AG04450 (cell line): ENCODE data around the gene ACAD11. TPM values are rescaled to one million over a fixed set of nuclear protein-coding genes. Genes with fewer than 3 reads are reported as not detected.
"Not testable (repeated sequence)": the region's sequence is repeated elsewhere in the genome, so short reads cannot be mapped to it uniquely, and the experiment has no call there.

Experiments
- CTCF ChIA-PET: fragments of 300-600, 350-600 bp; formaldehyde crosslinking; extraction: SDS; loops from one replicate; lab custom pipeline; 2022; ENCODE audit warnings: antibody characterized with exemption, inconsistent platforms; lab: Charles Lee
- POLR2A ChIA-PET: fragments of 350-600 bp; formaldehyde crosslinking; extraction: SDS; loops from one replicate; lab custom pipeline; 2021; ENCODE audit warnings: antibody characterized with exemption, inconsistent platforms; lab: Yijun Ruan, JAX
- DNase-seq: peaks from one replicate; pipeline ENCODE4 v3.0.0-alpha.2; 2011; ENCODE audit warnings: low read depth, low spot score
- H3K27ac ChIP-seq: one replicate; pipeline ENCODE4 v1.5.1; 2012; ENCODE audit warnings: low read depth, low read length, control low read depth
- H3K27me3 ChIP-seq: one replicate; pipeline ENCODE4 v1.6.0; 2012; ENCODE audit warnings: low read length; ENCODE audit not compliant: control insufficient read depth, insufficient read depth
- H3K4me3 ChIP-seq: 2 replicates; pipeline ENCODE4 v1.5.1; 2011; ENCODE audit warnings: mild to moderate bottlenecking, low read depth, low read length, control low read depth
- H3K9me3 ChIP-seq: 2 replicates; pipeline ENCODE4 v1.5.1; 2012; ENCODE audit warnings: low read length; ENCODE audit not compliant: control insufficient read depth, insufficient read depth
- polyA plus RNA-seq: library from polyadenylated mRNA; depleted of rRNA; stranded (reverse); fragments of >200 nt; gene quantifications from 2 replicates; pipeline ENCODE4 v1.2.3, GENCODE V29; 2011
- TF ChIP-seq, protein P1 (sequence below): IDR thresholded peaks from 2 replicates; pipeline ENCODE4 v1.5.1; 2011; ENCODE audit warnings: low read depth, low read length, control low read depth, inconsistent platforms

ACAD11 gene
- polyA plus RNA-seq, 1 experiment: 23.3 TPM

DNA sequence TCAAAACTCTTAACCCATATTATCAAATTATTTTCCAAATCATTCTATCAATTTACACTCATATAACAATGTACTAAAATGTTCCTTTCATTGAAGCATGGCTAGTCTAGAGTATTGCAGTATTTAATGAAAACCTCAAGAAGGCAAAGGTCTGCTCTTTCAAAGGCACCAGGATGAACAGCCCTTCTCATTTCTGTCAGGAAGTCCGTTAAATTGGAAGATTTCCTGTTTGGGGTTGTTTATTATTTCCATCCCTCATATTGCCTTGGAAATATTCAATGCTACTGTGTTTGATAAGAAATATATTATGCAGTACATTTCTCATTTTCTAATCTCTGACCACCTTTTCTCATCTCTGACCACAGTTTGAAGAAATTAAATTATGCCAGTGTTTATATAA, 37.5 kb downstream of the ACAD11 start:
- H3K9me3 ChIP-seq: no peaks in the 10 kb centered on the region
- ChIA-PET POLR2A (no interaction called here), CTCF (interaction anchor here (1.6 kb wide), 1 partner anchor 86 kb away, joined by 4 read pairs; no protein-coding TSS in a partner anchor)
- no peak overlapping the region for H3K27ac ChIP-seq
- DNase-seq: no peak
- TF ChIP-seq, protein P1, sequence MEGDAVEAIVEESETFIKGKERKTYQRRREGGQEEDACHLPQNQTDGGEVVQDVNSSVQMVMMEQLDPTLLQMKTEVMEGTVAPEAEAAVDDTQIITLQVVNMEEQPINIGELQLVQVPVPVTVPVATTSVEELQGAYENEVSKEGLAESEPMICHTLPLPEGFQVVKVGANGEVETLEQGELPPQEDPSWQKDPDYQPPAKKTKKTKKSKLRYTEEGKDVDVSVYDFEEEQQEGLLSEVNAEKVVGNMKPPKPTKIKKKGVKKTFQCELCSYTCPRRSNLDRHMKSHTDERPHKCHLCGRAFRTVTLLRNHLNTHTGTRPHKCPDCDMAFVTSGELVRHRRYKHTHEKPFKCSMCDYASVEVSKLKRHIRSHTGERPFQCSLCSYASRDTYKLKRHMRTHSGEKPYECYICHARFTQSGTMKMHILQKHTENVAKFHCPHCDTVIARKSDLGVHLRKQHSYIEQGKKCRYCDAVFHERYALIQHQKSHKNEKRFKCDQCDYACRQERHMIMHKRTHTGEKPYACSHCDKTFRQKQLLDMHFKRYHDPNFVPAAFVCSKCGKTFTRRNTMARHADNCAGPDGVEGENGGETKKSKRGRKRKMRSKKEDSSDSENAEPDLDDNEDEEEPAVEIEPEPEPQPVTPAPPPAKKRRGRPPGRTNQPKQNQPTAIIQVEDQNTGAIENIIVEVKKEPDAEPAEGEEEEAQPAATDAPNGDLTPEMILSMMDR: no peak
- H3K27me3 ChIP-seq: no peaks in the 10 kb centered on the region
- H3K4me3 ChIP-seq: no peak overlapping the region

DNA sequence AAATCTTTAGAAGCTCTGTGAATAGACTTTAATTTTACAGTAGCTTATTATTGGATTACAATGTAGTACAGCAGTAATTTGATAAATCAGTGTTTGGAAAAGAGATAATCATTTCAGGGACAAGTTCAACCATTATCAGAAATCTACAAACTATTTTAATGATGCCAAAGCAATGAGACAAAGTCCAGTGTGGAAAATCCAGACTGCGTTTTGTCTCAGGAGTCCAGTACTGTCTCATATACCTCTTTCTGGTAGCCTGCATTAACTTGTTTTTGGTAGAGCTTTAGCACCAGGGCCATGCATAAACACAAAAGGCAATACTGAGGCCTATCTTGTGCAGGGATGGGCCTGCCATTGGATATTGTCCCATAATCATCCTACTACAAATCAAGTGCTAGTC, 42.8 kb downstream of the ACAD11 start:
- no peak for DNase-seq
- TF ChIP-seq, protein P1: no peak
- no peaks in the 10 kb centered on the region for H3K9me3 ChIP-seq
- POLR2A ChIA-PET: no interaction called here
- no peak overlapping the region for H3K4me3 ChIP-seq
- CTCF ChIA-PET: no interaction called here
- no peak overlapping the region for H3K27ac ChIP-seq
- H3K27me3 ChIP-seq: no peaks in the 10 kb centered on the region

DNA sequence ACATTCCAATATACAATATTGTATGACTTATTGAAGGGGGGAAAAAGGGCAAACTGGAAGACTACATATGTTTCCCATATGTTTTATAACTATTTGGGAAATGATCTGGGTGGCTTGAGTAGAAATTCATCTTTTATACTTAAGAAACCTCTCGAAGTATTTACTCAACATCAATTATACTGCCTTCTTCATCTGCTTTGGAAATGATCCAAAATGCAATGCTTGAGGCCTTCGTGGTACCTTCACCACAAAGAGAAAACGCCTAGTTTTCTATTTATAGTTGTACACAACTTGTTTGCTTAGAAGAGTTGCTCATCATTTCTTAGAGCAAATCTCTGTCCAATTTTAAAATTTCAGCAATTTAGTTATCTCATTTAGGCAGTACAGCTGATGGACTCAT, 43.7 kb downstream of the ACAD11 start:
- H3K27ac ChIP-seq: no peak overlapping the region
- no peak for DNase-seq
- CTCF ChIA-PET: no interaction called here
- H3K27me3 ChIP-seq: no peaks in the 10 kb centered on the region
- POLR2A ChIA-PET: no interaction called here
- H3K4me3 ChIP-seq: no peak overlapping the region
- TF ChIP-seq, protein P1: no peak
- H3K9me3 ChIP-seq: no peaks in the 10 kb centered on the region

- H3K27me3 ChIP-seq, POLR2A ChIA-PET, CTCF ChIA-PET: not testable (repeated sequence)
These were observed 44.3 kb downstream of the ACAD11 start for GRCh38 chr3:132615301-132615700.

GRCh38 chr3:132606620-132607019, 53.0 kb downstream of the ACAD11 start:
- H3K4me3 ChIP-seq, H3K9me3 ChIP-seq, DNase-seq, POLR2A ChIA-PET, H3K27me3 ChIP-seq: not testable (repeated sequence)
- CTCF ChIA-PET: interaction anchor here (0.7 to 0.8 kb wide), 2 partner anchors 35 to 68 kb away, joined by 3 read pairs; no protein-coding TSS in a partner anchor
- H3K27ac ChIP-seq: peak overlapping the region; percentile 75

More at GRCh38 chr3:132615301-132615700, 44.3 kb downstream of the ACAD11 start:
- H3K9me3 ChIP-seq, DNase-seq, H3K27ac ChIP-seq, H3K4me3 ChIP-seq: not testable (repeated sequence)

DNA sequence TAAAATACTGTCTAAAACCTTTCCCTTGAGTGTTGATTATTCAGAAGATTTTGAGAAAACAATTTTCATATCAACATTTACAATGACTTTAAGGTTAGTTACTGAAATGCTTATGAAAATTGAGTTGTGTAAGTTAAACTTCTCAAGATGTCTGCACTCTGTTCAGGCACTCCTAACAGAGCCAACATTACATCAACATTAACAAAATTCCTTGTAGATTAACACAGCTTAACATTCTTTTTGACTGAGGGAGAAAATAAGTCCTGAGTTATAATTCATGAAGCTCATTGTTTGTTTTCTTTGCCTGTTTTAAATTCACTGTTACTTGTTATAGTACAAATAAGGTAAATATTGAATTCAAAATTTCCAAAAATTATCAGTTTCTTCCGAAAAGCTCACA, 53.5 kb downstream of the ACAD11 start:
- no peaks in the 10 kb centered on the region for H3K9me3 ChIP-seq
- CTCF ChIA-PET: interaction anchor here (0.7 to 0.8 kb wide), 2 partner anchors 36 to 68 kb away, joined by 3 read pairs; no protein-coding TSS in a partner anchor
- POLR2A ChIA-PET: no interaction called here
- no peak overlapping the region for H3K4me3 ChIP-seq
- TF ChIP-seq, protein P1: no peak
- peak; percentile 32 for DNase-seq
- no peak overlapping the region for H3K27ac ChIP-seq
- H3K27me3 ChIP-seq: no peaks in the 10 kb centered on the region
